HCT116 (cell line): ENCODE data around the gene AGPAT2. TPM values are rescaled to one million over a fixed set of nuclear protein-coding genes. Genes with fewer than 3 reads are reported as not detected.

Experiments used
- ATAC-seq: fragments of 200-7000 bp; cut with Tn5 transposase; 2 replicates; pipeline ENCODE4 v1.9.1; 2020; ENCODE audit warnings: mild to moderate bottlenecking, moderate library complexity
- BruUV-seq: library from RNA; stranded (reverse); fragments of 400-500 nt; replicated peaks from 2 replicates; lab custom pipeline; 2021; lab: Mats Ljungman, UMichigan
- CTCF ChIA-PET: fragments of 300-600 bp; sonication (Branson Sonifier 250); formaldehyde crosslinking; loops from one replicate; lab custom pipeline; 2021; ENCODE audit warnings: antibody characterized with exemption; lab: Charles Lee
- POLR2A ChIA-PET: fragments of 300-600, 350-600 bp; sonication (Branson Sonifier 250); formaldehyde crosslinking; loops from one replicate; lab custom pipeline; 2021; ENCODE audit warnings: antibody characterized with exemption; lab: Charles Lee
- RAD21 ChIA-PET, 2 experiments: fragments of 300-600 bp; sonication (Branson Sonifier 250); formaldehyde crosslinking; loops; one replicate each; lab custom pipeline; 2023; ENCODE audit warnings: low total read pairs in 2 of 2; ENCODE audit not compliant: uncharacterized antibody in 2 of 2, unreplicated experiment in 2 of 2, low non-redundant PET in 1 of 2; lab: Charles Lee
- DNase-seq: peaks from one replicate; pipeline ENCODE4 v3.0.0-alpha.2; 2010; ENCODE audit warnings: low read depth, low spot score
- H2AFZ ChIP-seq: fragments of 200-600 bp; shearing (Covaris generic), sonication (generic); 2 replicates; pipeline ENCODE4 v1.6.1; 2017; ENCODE audit warnings: low read depth, mixed run types, mixed read lengths, antibody characterized with exemption, low read length; ENCODE audit not compliant: poor library complexity, severe bottlenecking
- H3K27ac ChIP-seq: 2 replicates; pipeline ENCODE4 v1.5.1; 2012; ENCODE audit warnings: low read depth, low read length
- H3K27me3 ChIP-seq: fragments of 200-600 bp; sonication (generic); 2 replicates; pipeline ENCODE4 v1.6.1; 2016; ENCODE audit warnings: mixed run types, low read length, mixed read lengths; ENCODE audit not compliant: insufficient read depth
- H3K36me3 ChIP-seq, 2 experiments: fragments of 200-500 bp in 1 of 2; fragments of 200-600 bp in 1 of 2; sonication (Bioruptor generic) in 1 of 2; sonication (generic) in 1 of 2; 2 replicates each; pipeline versions ENCODE4 v1.5.1 to v1.6.1; 2014 to 2016; ENCODE audit warnings: low read length in 2 of 2, inconsistent platforms in 1 of 2, mixed read lengths in 1 of 2, mixed run types in 1 of 2; ENCODE audit not compliant: insufficient read depth in 2 of 2, control insufficient read depth in 1 of 2
- H3K4me1 ChIP-seq, 2 experiments: fragments of 200-600 bp in 1 of 2; sonication (generic) in 1 of 2; 2 replicates each; pipeline versions ENCODE4 v1.5.1 to v1.6.1; 2012 to 2017; ENCODE audit warnings: low read length in 2 of 2, inconsistent platforms in 1 of 2, mild to moderate bottlenecking in 1 of 2, mixed read lengths in 1 of 2, mixed run types in 1 of 2, moderate library complexity in 1 of 2; ENCODE audit not compliant: insufficient read depth in 2 of 2, control insufficient read depth in 1 of 2
- H3K4me2 ChIP-seq: fragments of 200-600 bp; sonication (generic); 2 replicates; pipeline ENCODE4 v1.6.1; 2017; ENCODE audit warnings: mixed run types, low read length, mixed read lengths
- H3K4me3 ChIP-seq, 2 experiments: fragments of 200-600 bp in 1 of 2; sonication (generic) in 1 of 2; replicated peaks in 1 of 2; 2 replicates each; pipeline ENCODE4 v1.5.1; 2011 to 2016; ENCODE audit warnings: low read length in 2 of 2, control low read depth in 1 of 2, low read depth in 1 of 2, mild to moderate bottlenecking in 1 of 2, mixed read lengths in 1 of 2, mixed run types in 1 of 2
- H3K79me2 ChIP-seq: fragments of 200-600 bp; sonication (generic); 2 replicates; pipeline ENCODE4 v1.6.1; 2017; ENCODE audit warnings: mild to moderate bottlenecking, mixed run types, low read length, moderate library complexity, mixed read lengths; ENCODE audit not compliant: insufficient read depth
- H3K9ac ChIP-seq: fragments of 200-600 bp; sonication (generic); 2 replicates; pipeline ENCODE4 v1.6.1; 2016; ENCODE audit warnings: low read length, mixed read lengths
- H3K9me2 ChIP-seq: fragments of 200-600 bp; sonication (generic), shearing (Covaris generic); 2 replicates; pipeline ENCODE4 v1.6.1; 2017; ENCODE audit warnings: mixed run types, mild to moderate bottlenecking, moderate library complexity; ENCODE audit not compliant: insufficient read depth
- H3K9me3 ChIP-seq, 2 experiments: fragments of 200-500 bp in 1 of 2; fragments of 200-600 bp in 1 of 2; sonication (Bioruptor generic) in 1 of 2; sonication (generic) in 1 of 2; 2 replicates each; pipeline ENCODE4 v1.6.1; 2014 to 2017; ENCODE audit warnings: low read length in 2 of 2, mixed read lengths in 2 of 2, inconsistent platforms in 1 of 2, low read depth in 1 of 2, mild to moderate bottlenecking in 1 of 2, mixed run types in 1 of 2, moderate library complexity in 1 of 2; ENCODE audit not compliant: control insufficient read depth in 1 of 2, insufficient read depth in 1 of 2
- H4K20me1 ChIP-seq: fragments of 200-600 bp; sonication (generic), shearing (Covaris generic); 2 replicates; pipeline ENCODE4 v1.6.1; 2017; ENCODE audit warnings: mixed run types, mild to moderate bottlenecking, moderate library complexity; ENCODE audit not compliant: insufficient read depth
- FOSL1 ChIP-seq: IDR thresholded peaks from 2 replicates; pipeline ENCODE4 v1.6.1; 2012; ENCODE audit warnings: low read depth
- JUND ChIP-seq: IDR thresholded peaks from 2 replicates; pipeline ENCODE4 v1.6.1; 2012
- intact Hi-C: fragments of 100-400 bp; cut with micrococcal nuclease; formaldehyde crosslinking; loops from 2 replicates; pipeline ENCODE4 v1.10.0; 2022
- total RNA-seq: library from RNA; stranded (reverse); gene quantifications from one replicate; pipeline ENCODE4 v1.2.1, GENCODE V29; 2021; ENCODE audit not compliant: unreplicated experiment
- TF ChIP-seq, protein P1 (sequence below), 3 experiments: fragments of 200-600 bp in 1 of 3; sonication (generic) in 1 of 3; IDR thresholded peaks in 2 of 3; conservative IDR thresholded peaks in 1 of 3; 2 replicates each; pipeline ENCODE4 v1.5.1; 2012 to 2017; ENCODE audit warnings: low read depth in 2 of 3, low read length in 2 of 3, antibody characterized with exemption in 1 of 3, borderline replicate concordance in 1 of 3, control low read depth in 1 of 3, mild to moderate bottlenecking in 1 of 3, mixed read lengths in 1 of 3, mixed run types in 1 of 3, moderate library complexity in 1 of 3; ENCODE audit not compliant: insufficient read depth in 1 of 3

Gene AGPAT2
- total RNA-seq, 1 experiment from 2014 or later: 86.0 TPM

DNA sequence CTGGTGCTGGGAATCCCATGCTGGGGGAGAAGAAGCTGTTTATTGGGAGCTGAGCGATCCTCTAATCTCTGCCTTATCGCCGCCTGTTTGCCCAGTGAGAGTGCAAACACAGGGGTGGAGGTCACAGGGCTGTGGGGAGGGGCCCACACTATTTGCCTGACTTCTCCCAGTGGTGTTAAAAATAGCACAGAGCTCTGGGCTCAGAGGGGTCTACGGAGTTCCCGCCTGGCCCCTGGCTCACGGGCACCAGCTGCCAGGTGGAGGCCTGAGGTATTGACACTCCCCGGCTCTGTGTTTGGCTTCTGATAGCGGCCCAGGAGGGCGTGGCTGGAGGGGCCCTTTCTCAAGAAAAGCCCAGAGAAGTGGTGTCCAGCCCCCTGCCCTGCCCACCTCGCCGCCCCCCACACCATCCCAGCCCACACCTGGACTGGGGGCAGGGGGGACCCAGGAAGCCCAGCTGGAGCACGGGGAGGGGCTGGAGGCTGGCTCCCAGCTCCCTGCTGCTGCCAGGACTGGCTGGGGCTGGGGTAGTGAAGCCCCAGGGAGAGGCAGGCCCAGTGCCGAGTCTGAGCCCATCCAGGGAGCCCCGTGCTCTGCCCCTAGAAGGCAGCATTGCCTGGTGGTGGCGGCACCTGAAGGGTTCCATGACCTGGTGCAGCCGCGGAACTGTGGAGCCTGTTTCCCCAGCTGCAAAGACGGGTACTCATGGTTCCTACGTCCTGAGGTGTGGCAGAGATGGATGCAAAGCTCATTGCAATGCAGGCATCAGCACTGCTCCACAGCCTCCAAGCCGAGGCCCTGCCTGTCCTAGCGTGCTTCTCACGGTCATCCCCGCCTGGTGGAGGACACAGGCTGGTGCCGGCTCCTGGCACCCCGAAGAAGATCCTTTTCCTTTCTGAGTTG lies 60.3 kb downstream of the AGPAT2 start:
- TF ChIP-seq FOSL1 (no peak), JUND (no peak)
- TF ChIP-seq, protein P1, sequence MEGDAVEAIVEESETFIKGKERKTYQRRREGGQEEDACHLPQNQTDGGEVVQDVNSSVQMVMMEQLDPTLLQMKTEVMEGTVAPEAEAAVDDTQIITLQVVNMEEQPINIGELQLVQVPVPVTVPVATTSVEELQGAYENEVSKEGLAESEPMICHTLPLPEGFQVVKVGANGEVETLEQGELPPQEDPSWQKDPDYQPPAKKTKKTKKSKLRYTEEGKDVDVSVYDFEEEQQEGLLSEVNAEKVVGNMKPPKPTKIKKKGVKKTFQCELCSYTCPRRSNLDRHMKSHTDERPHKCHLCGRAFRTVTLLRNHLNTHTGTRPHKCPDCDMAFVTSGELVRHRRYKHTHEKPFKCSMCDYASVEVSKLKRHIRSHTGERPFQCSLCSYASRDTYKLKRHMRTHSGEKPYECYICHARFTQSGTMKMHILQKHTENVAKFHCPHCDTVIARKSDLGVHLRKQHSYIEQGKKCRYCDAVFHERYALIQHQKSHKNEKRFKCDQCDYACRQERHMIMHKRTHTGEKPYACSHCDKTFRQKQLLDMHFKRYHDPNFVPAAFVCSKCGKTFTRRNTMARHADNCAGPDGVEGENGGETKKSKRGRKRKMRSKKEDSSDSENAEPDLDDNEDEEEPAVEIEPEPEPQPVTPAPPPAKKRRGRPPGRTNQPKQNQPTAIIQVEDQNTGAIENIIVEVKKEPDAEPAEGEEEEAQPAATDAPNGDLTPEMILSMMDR (IDR thresholded peaks at IDR 0.05 in 2 of 3, conservative IDR thresholded peaks at IDR 0.05 in 1 of 3; ENCODE audit: borderline replicate concordance in 1 of 3, insufficient read depth in 1 of 3, low read depth in 2 of 3, low read length in 2 of 3): peak in 1 of 3 experiments; percentile 19; a peak in 1 of 6 replicates
- H3K9me3 ChIP-seq: peaks cover 0 to 5% of the 10 kb centered on the region in 2 experiments; a peak in 1 of 4 replicates
- H3K4me2 ChIP-seq: no peak overlapping the region
- no peaks in the 10 kb centered on the region for H3K9me2 ChIP-seq
- ATAC-seq: no peak
- intact Hi-C loops: no loop called here
- no peaks in the 10 kb centered on the region for H3K79me2 ChIP-seq
- H4K20me1 ChIP-seq: no peaks in the 10 kb centered on the region
- H3K27me3 ChIP-seq: no peaks in the 10 kb centered on the region
- no peak overlapping the region for H3K9ac ChIP-seq
- POLR2A ChIA-PET: no interaction called here
- H3K27ac ChIP-seq: no peak overlapping the region
- no peak overlapping the region for H2AFZ ChIP-seq
- RAD21 ChIA-PET: interaction anchor here in 1 of 2 experiments (0.8 kb wide), 1 partner anchor 142 kb away, joined by 3 read pairs; no protein-coding TSS in a partner anchor
- H3K4me3 ChIP-seq: no peak overlapping the region
- H3K36me3 ChIP-seq: no peaks in the 10 kb centered on the region
- BruUV-seq: no TSS peak
- CTCF ChIA-PET: interaction anchor here (7.4 kb wide), 1 partner anchor 140 kb away, joined by 108 read pairs; no protein-coding TSS in a partner anchor
- peaks cover 0 to 7% of the 10 kb centered on the region in 2 experiments; a peak in 2 of 4 replicates for H3K4me1 ChIP-seq
- DNase-seq: no peak
